PC-3 (cell line): ENCODE data around the gene GNAT3.

Experiments used
- EZH2 ChIP-seq: fragments of 300-600 bp; sonication (generic); IDR thresholded peaks from one replicate; pipeline ENCODE4 v1.6.1; 2017; ENCODE audit warnings: antibody characterized with exemption, mild to moderate bottlenecking, low read length; ENCODE audit not compliant: unreplicated experiment
- TF ChIP-seq, protein P1 (sequence below): fragments of 300-600 bp; sonication (generic); conservative IDR thresholded peaks from 2 replicates; pipeline ENCODE4 v1.5.1; 2017; ENCODE audit warnings: antibody characterized with exemption, low read depth, mild to moderate bottlenecking, low read length

- TF ChIP-seq, protein P1, sequence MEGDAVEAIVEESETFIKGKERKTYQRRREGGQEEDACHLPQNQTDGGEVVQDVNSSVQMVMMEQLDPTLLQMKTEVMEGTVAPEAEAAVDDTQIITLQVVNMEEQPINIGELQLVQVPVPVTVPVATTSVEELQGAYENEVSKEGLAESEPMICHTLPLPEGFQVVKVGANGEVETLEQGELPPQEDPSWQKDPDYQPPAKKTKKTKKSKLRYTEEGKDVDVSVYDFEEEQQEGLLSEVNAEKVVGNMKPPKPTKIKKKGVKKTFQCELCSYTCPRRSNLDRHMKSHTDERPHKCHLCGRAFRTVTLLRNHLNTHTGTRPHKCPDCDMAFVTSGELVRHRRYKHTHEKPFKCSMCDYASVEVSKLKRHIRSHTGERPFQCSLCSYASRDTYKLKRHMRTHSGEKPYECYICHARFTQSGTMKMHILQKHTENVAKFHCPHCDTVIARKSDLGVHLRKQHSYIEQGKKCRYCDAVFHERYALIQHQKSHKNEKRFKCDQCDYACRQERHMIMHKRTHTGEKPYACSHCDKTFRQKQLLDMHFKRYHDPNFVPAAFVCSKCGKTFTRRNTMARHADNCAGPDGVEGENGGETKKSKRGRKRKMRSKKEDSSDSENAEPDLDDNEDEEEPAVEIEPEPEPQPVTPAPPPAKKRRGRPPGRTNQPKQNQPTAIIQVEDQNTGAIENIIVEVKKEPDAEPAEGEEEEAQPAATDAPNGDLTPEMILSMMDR, result no peak
- no peak for TF ChIP-seq EZH2
Observed at GRCh38 chr7:80450621-80451308, 61.1 kb downstream of the GNAT3 start.
